H1 (cell line): ENCODE measurements around the gene GPHB5. TPM values are rescaled to one million over a fixed set of nuclear protein-coding genes. Genes with fewer than 3 reads are reported as not detected.

Experiments
- CTCF ChIA-PET: fragments of 300-600 bp; sonication (Branson Sonifier 250); formaldehyde crosslinking; loops from one replicate; lab custom pipeline; 2021; ENCODE audit not compliant: partially characterized antibody; lab: Charles Lee
- POLR2A ChIA-PET: fragments of 300-600 bp; sonication (Branson Sonifier 250); formaldehyde crosslinking; loops from one replicate; lab custom pipeline; 2021; ENCODE audit warnings: inconsistent platforms; ENCODE audit not compliant: partially characterized antibody; lab: Charles Lee
- DNase-seq, 2 experiments: peaks; one replicate each; pipeline versions ENCODE4 v3.0.0 to v3.0.0-alpha.2; 2010 to 2022; ENCODE audit warnings: low spot score in 2 of 2, low read depth in 1 of 2, mixed read lengths in 1 of 2
- FAIRE-seq: peaks from 2 replicates; lab custom pipeline; 2011; peaks lifted over from hg19 to GRCh38; lab: Jason Lieb, UNC
- H2AFZ ChIP-seq: 2 replicates; pipeline ENCODE4 v1.8.1; 2012; ENCODE audit warnings: low read length, inconsistent platforms
- H2AK5ac ChIP-seq: 2 replicates; pipeline ENCODE4 v1.6.1; 2013; ENCODE audit warnings: low read depth, low read length
- H2BK120ac ChIP-seq: replicated peaks from 2 replicates; pipeline ENCODE3; 2013; ENCODE audit warnings: low read depth, low read length, inconsistent platforms
- H2BK12ac ChIP-seq: 2 replicates; pipeline ENCODE4 v1.6.1; 2013; ENCODE audit warnings: low read depth, low read length
- H2BK15ac ChIP-seq: 2 replicates; pipeline ENCODE4 v1.6.1; 2013; ENCODE audit warnings: low read length
- H2BK20ac ChIP-seq: 2 replicates; pipeline ENCODE4 v1.6.1; 2013; ENCODE audit warnings: low read length
- H2BK5ac ChIP-seq: 2 replicates; pipeline ENCODE4 v1.6.1; 2013; ENCODE audit warnings: low read depth, low read length
- H3K14ac ChIP-seq: 2 replicates; pipeline ENCODE4 v1.6.1; 2013; ENCODE audit warnings: inconsistent platforms; ENCODE audit not compliant: insufficient read length
- H3K18ac ChIP-seq: 2 replicates; pipeline ENCODE4 v1.6.1; 2013; ENCODE audit warnings: low read length; ENCODE audit errors: extremely low read depth
- H3K23ac ChIP-seq: 2 replicates; pipeline ENCODE4 v1.6.1; 2013; ENCODE audit warnings: inconsistent platforms; ENCODE audit not compliant: insufficient read length
- H3K23me2 ChIP-seq: 2 replicates; pipeline ENCODE4 v1.6.1; 2013; ENCODE audit warnings: low read depth, low read length
- H3K27ac ChIP-seq: 2 replicates; pipeline ENCODE4 v1.6.1; 2011; ENCODE audit warnings: low read depth, low read length, inconsistent platforms
- H3K27me3 ChIP-seq, 4 experiments: replicated peaks in 1 of 4; 1 replicate in 1 of 4; 2 replicates in 3 of 4; pipeline versions ENCODE4 v1.6.1 to v1.8.1; 2011 to 2013; ENCODE audit warnings: low read length in 3 of 4, mild to moderate bottlenecking in 3 of 4, inconsistent platforms in 2 of 4, mixed read lengths in 2 of 4, moderate library complexity in 1 of 4; ENCODE audit not compliant: control insufficient read depth in 3 of 4, insufficient read depth in 3 of 4; ENCODE audit errors: extremely low read depth in 1 of 4
- H3K36me3 ChIP-seq, 4 experiments: 2 replicates each; pipeline versions ENCODE4 v1.6.1 to v1.8.1; 2011 to 2013; ENCODE audit warnings: mild to moderate bottlenecking in 4 of 4, low read length in 3 of 4, moderate library complexity in 2 of 4, control low read depth in 1 of 4, inconsistent platforms in 1 of 4; ENCODE audit not compliant: insufficient read depth in 4 of 4, control insufficient read depth in 2 of 4
- H3K4ac ChIP-seq: replicated peaks from 2 replicates; pipeline ENCODE3; 2013; ENCODE audit warnings: low read length, low read depth, mixed read lengths, inconsistent platforms; ENCODE audit not compliant: insufficient read length
- H3K4me1 ChIP-seq, 4 experiments: replicated peaks in 1 of 4; 1 replicate in 1 of 4; 2 replicates in 3 of 4; pipeline versions ENCODE4 v1.6.1 to v1.8.1; 2011 to 2013; ENCODE audit warnings: low read length in 3 of 4, inconsistent platforms in 2 of 4, mixed read lengths in 1 of 4; ENCODE audit not compliant: insufficient read depth in 4 of 4, control insufficient read depth in 3 of 4
- H3K4me2 ChIP-seq, 2 experiments: 2 replicates each; pipeline versions ENCODE4 v1.6.1 to v1.8.1; 2011 to 2013; ENCODE audit warnings: low read depth in 2 of 2, low read length in 2 of 2, control low read depth in 1 of 2, inconsistent platforms in 1 of 2, mild to moderate bottlenecking in 1 of 2; ENCODE audit not compliant: insufficient read depth in 1 of 2
- H3K4me3 ChIP-seq, 4 experiments: fragments of 200-600, 300-600 bp in 1 of 4; sonication (generic), shearing (Covaris generic), sonication (Bioruptor Twin) in 1 of 4; 2 replicates each; pipeline versions ENCODE4 v1.5.1 to v1.8.1; 2011 to 2016; ENCODE audit warnings: low read length in 4 of 4, low read depth in 3 of 4, control low read depth in 2 of 4, inconsistent platforms in 2 of 4, mild to moderate bottlenecking in 2 of 4, mixed read lengths in 1 of 4, moderate library complexity in 1 of 4; ENCODE audit not compliant: insufficient read depth in 2 of 4; ENCODE audit errors: extremely low read depth in 1 of 4
- H3K56ac ChIP-seq: replicated peaks from 2 replicates; pipeline ENCODE3; 2013; ENCODE audit warnings: low read depth, mild to moderate bottlenecking, mixed read lengths, low read length, inconsistent platforms; ENCODE audit not compliant: insufficient read length
- H3K79me1 ChIP-seq: 2 replicates; pipeline ENCODE4 v1.6.1; 2013; ENCODE audit warnings: low read depth, low read length, control low read depth
- H3K79me2 ChIP-seq, 2 experiments: 2 replicates each; pipeline versions ENCODE4 v1.6.1 to v1.8.1; 2012 to 2013; ENCODE audit warnings: low read length in 2 of 2, mild to moderate bottlenecking in 2 of 2, inconsistent platforms in 1 of 2; ENCODE audit not compliant: insufficient read depth in 2 of 2, control insufficient read depth in 1 of 2
- H3K9ac ChIP-seq, 4 experiments: replicated peaks in 1 of 4; 1 replicate in 1 of 4; 2 replicates in 3 of 4; pipeline versions ENCODE4 v1.6.1 to v1.8.1; 2011 to 2013; ENCODE audit warnings: low read depth in 3 of 4, low read length in 3 of 4, control low read depth in 2 of 4, mild to moderate bottlenecking in 2 of 4, moderate library complexity in 2 of 4, inconsistent platforms in 1 of 4; ENCODE audit errors: extremely low read depth in 1 of 4
- H3K9me3 ChIP-seq, 2 experiments: 2 replicates each; pipeline versions ENCODE4 v1.6.1 to v1.8.1; 2012 to 2013; ENCODE audit warnings: mild to moderate bottlenecking in 2 of 2, moderate library complexity in 2 of 2, control low read depth in 1 of 2, inconsistent platforms in 1 of 2, low read depth in 1 of 2, low read length in 1 of 2, mixed read lengths in 1 of 2; ENCODE audit not compliant: insufficient read depth in 2 of 2
- H4K20me1 ChIP-seq, 2 experiments: replicated peaks in 1 of 2; 2 replicates each; pipeline versions ENCODE3 to v1.8.1; 2011 to 2013; ENCODE audit warnings: inconsistent platforms in 2 of 2, low read length in 2 of 2, mild to moderate bottlenecking in 1 of 2; ENCODE audit not compliant: insufficient read depth in 2 of 2, control insufficient read depth in 1 of 2
- H4K5ac ChIP-seq: 2 replicates; pipeline ENCODE4 v1.6.1; 2013; ENCODE audit warnings: low read length, low read depth, mixed read lengths, inconsistent platforms; ENCODE audit not compliant: insufficient read length
- H4K8ac ChIP-seq: 2 replicates; pipeline ENCODE4 v1.8.0; 2013; ENCODE audit warnings: mild to moderate bottlenecking, moderate library complexity, low read length, inconsistent platforms; ENCODE audit not compliant: insufficient read depth; ENCODE audit errors: extremely low read depth
- H4K91ac ChIP-seq: replicated peaks from 2 replicates; pipeline ENCODE3; 2013; ENCODE audit warnings: low read length, mixed read lengths, inconsistent platforms; ENCODE audit not compliant: insufficient read length
- BRCA1 ChIP-seq: IDR thresholded peaks from 2 replicates; pipeline ENCODE4 v1.6.1; 2012; ENCODE audit warnings: low read depth, low read length, improper control_type of control experiment
- HDAC6 ChIP-seq: IDR thresholded peaks from one replicate; pipeline ENCODE4 v1.7.1; 2012; ENCODE audit warnings: low read depth, mild to moderate bottlenecking, inconsistent platforms, low read length, moderate library complexity
- RFX5 ChIP-seq: IDR thresholded peaks from 2 replicates; pipeline ENCODE4 v1.6.1; 2011; ENCODE audit warnings: low read depth, low read length, improper control_type of control experiment, borderline replicate concordance
- WGBS, 2 experiments: shearing (Covaris generic) in 1 of 2; methylation state at CpG; one replicate each; pipeline versions ENCODE4 v1.1.6 to v1.1.7; 2013 to 2015; ENCODE audit warnings: low lambda C conversion rate in 2 of 2, mixed read lengths in 2 of 2, inconsistent platforms in 1 of 2, low coverage in 1 of 2, missing lambda C conversion rate in 1 of 2; ENCODE audit not compliant: insufficient replicate concordance in 2 of 2, insufficient coverage in 1 of 2, insufficient read length in 1 of 2; ENCODE audit errors: extremely low coverage in 1 of 2, missing lambda C conversion rate in 1 of 2; 5-methylcytosine and 5-hydroxymethylcytosine counted together
- polyA plus RNA-seq, 7 experiments: library from polyadenylated mRNA; depleted of rRNA in 3 of 7; stranded (reverse) in 5 of 7; unstranded in 2 of 7; fragments of >200 nt in 5 of 7; fragments of 200-250 nt in 2 of 7; gene quantifications; 1 replicate in 5 of 7; 2 replicates in 1 of 7; 4 replicates in 1 of 7; pipeline versions ENCODE4 v1.2.1 to v1.2.3, GENCODE V29; 2011 to 2013; ENCODE audit warnings: missing spikeins in 2 of 7, mixed read lengths in 2 of 7
- total RNA-seq: library from RNA; stranded (reverse); fragmentation: NEBNext Ultra II Directional; extraction: Animal tissue kit (Norgen Biotek cat#: 25700); gene quantifications from 2 replicates; pipeline ENCODE4 v1.2.1, GENCODE V29; 2021
- TF ChIP-seq, protein P1 (sequence below): IDR thresholded peaks from 2 replicates; pipeline ENCODE4 v1.6.1; 2012; ENCODE audit warnings: inconsistent platforms

GPHB5 gene
- total and polyA plus RNA-seq, 2 of the 8 experiments (the other 6 are each of a cell fraction or from before 2014, with no cell fraction given): not detected

- Histone ChIP-seq H2BK12ac (no peak overlapping the region), H2BK15ac (no peak overlapping the region), H4K20me1 (no peaks in the 10 kb centered on the region), H4K5ac (no peak overlapping the region), H2BK5ac (no peak overlapping the region), H3K14ac (no peak overlapping the region), H3K79me1 (no peaks in the 10 kb centered on the region), H2AK5ac (no peak overlapping the region), H3K79me2 (no peaks in the 10 kb centered on the region), H4K8ac (no peak overlapping the region), H3K56ac (no peak overlapping the region), H2AFZ (no peak overlapping the region), H3K23ac (no peak overlapping the region), H3K4ac (no peak overlapping the region), H2BK120ac (no peak overlapping the region), H3K4me3 (no peak overlapping the region), H3K4me1 (no peaks in the 10 kb centered on the region), H3K9ac (no peak overlapping the region), H4K91ac (no peak overlapping the region), H3K27me3 (no peaks in the 10 kb centered on the region), H3K23me2 (no peaks in the 10 kb centered on the region), H3K18ac (no peak overlapping the region), H2BK20ac (no peak overlapping the region), H3K36me3 (no peaks in the 10 kb centered on the region)
- WGBS, 2 experiments: 84% methylated on average over 4 of the region's 4 CpGs; no CpG with 5 or more reads in 1 of the 2 experiments
- DNase-seq (no peak), FAIRE-seq (no peak)
- POLR2A ChIA-PET: no interaction called here
- TF ChIP-seq RFX5: no peak
- TF ChIP-seq, protein P1, sequence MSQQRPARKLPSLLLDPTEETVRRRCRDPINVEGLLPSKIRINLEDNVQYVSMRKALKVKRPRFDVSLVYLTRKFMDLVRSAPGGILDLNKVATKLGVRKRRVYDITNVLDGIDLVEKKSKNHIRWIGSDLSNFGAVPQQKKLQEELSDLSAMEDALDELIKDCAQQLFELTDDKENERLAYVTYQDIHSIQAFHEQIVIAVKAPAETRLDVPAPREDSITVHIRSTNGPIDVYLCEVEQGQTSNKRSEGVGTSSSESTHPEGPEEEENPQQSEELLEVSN: no peak
- TF ChIP-seq HDAC6: no peak
- TF ChIP-seq BRCA1: no peak
- TF ChIP-seq, all 59 proteins: peak for 0
- Histone ChIP-seq H3K27ac (no peak overlapping the region), H3K9me3 (no peaks in the 10 kb centered on the region), H3K4me2 (no peak overlapping the region)
- CTCF ChIA-PET: no interaction called here
Measured at GRCh38 chr14:63344336-63344735, 25.6 kb upstream of the GPHB5 start.
